ENCODE data around the gene CCT5. TPM values are rescaled to one million over a fixed set of nuclear protein-coding genes. Genes with fewer than 3 reads are reported as not detected.
"Not testable (repeated sequence)": the region's sequence is repeated elsewhere in the genome, so short reads cannot be mapped to it uniquely, and the experiment has no call there.

CCT5 gene
- polyA plus RNA-seq, 1 donor (not counting 4 experiments of a cell fraction or from before 2014, with no cell fraction given), result 558 TPM

GRCh38 chr5:10279925-10280720 lies 30.0 kb downstream of the CCT5 start:
- H3K4me3 ChIP-seq (ENCODE audit: control insufficient read depth in 2 of 3, extremely low read depth in 1 of 3, insufficient read depth in 2 of 3, low read depth in 1 of 3, low read length in 3 of 3), result no peak overlapping the region
- FAIRE-seq (no peak), DNase-seq (ENCODE audit: low read depth, low spot score) (no peak)
- H3K9me1 ChIP-seq (ENCODE audit: control insufficient read depth, extremely low read depth, insufficient read depth, low read length), result no peaks in the 10 kb centered on the region
- H3K4me1 ChIP-seq (ENCODE audit: control insufficient read depth, extremely low read depth, insufficient read depth, low read length), result no peaks in the 10 kb centered on the region
- no peaks in the 10 kb centered on the region for H3K79me2 ChIP-seq (ENCODE audit: control insufficient read depth, insufficient read depth, low read length)
- H3K9ac ChIP-seq (ENCODE audit: control insufficient read depth, extremely low read depth, insufficient read depth, low read length), result no peak overlapping the region
- H3K36me3 ChIP-seq (ENCODE audit: control insufficient read depth in 2 of 2, extremely low read depth in 1 of 2, insufficient read depth in 2 of 2, low read length in 2 of 2), result no peaks in the 10 kb centered on the region
- H2AFZ ChIP-seq (ENCODE audit: control insufficient read depth, low read length), result no peak overlapping the region
- H3K4me2 ChIP-seq (ENCODE audit: control insufficient read depth, extremely low read depth, insufficient read depth, low read depth, low read length), result no peak overlapping the region
- no peaks in the 10 kb centered on the region for H4K20me1 ChIP-seq (ENCODE audit: control insufficient read depth, extremely low read depth, insufficient read depth, low read length)
- TF ChIP-seq EZH2 (IDR thresholded peaks at IDR 0.05; ENCODE audit: low read length) (no peak), CTCF (optimal IDR thresholded peaks at IDR 0.05 in 1 of 3, IDR thresholded peaks at IDR 0.05 in 1 of 3, conservative IDR thresholded peaks at IDR 0.05 in 1 of 3; ENCODE audit: extremely low read depth in 1 of 3, insufficient read depth in 2 of 3, low read length in 3 of 3) (no peak)
- no peaks in the 10 kb centered on the region for H3K27me3 ChIP-seq (ENCODE audit: control insufficient read depth, extremely low read depth, insufficient read depth, low read length)
- no peaks in the 10 kb centered on the region for H3K9me3 ChIP-seq (ENCODE audit: control insufficient read depth, low read depth, low read length)
- H3K27ac ChIP-seq (ENCODE audit: control insufficient read depth, insufficient read depth, low read length), result no peak overlapping the region
- dilution Hi-C loops (cut with MboI; ENCODE audit: extremely low pct_ligation_motif_present, low sequenced_read_pairs), result no loop called here

GRCh38 chr5:10283927-10284635 lies 34.0 kb downstream of the CCT5 start:
- H2AFZ ChIP-seq (ENCODE audit: control insufficient read depth, low read length), result peak overlapping the region; percentile 42
- H3K79me2 ChIP-seq (ENCODE audit: control insufficient read depth, insufficient read depth, low read length), result no peaks in the 10 kb centered on the region
- H4K20me1 ChIP-seq (ENCODE audit: control insufficient read depth, extremely low read depth, insufficient read depth, low read length), result no peaks in the 10 kb centered on the region
- TF ChIP-seq EZH2 (IDR thresholded peaks at IDR 0.05; ENCODE audit: low read length), result no peak
- peak; percentile 86 to 93 (median 92) for TF ChIP-seq CTCF (optimal IDR thresholded peaks at IDR 0.05 in 1 of 3, IDR thresholded peaks at IDR 0.05 in 1 of 3, conservative IDR thresholded peaks at IDR 0.05 in 1 of 3; ENCODE audit: extremely low read depth in 1 of 3, insufficient read depth in 2 of 3, low read length in 3 of 3)
- H3K27me3 ChIP-seq (ENCODE audit: control insufficient read depth, extremely low read depth, insufficient read depth, low read length), result no peaks in the 10 kb centered on the region
- no peaks in the 10 kb centered on the region for H3K9me1 ChIP-seq (ENCODE audit: control insufficient read depth, extremely low read depth, insufficient read depth, low read length)
- H3K4me2 ChIP-seq (ENCODE audit: control insufficient read depth, extremely low read depth, insufficient read depth, low read depth, low read length), result no peak overlapping the region
- no peaks in the 10 kb centered on the region for H3K9me3 ChIP-seq (ENCODE audit: control insufficient read depth, low read depth, low read length)
- H3K4me1 ChIP-seq (ENCODE audit: control insufficient read depth, extremely low read depth, insufficient read depth, low read length), result peaks cover 8% of the 10 kb centered on the region
- no peak for FAIRE-seq
- H3K36me3 ChIP-seq (ENCODE audit: control insufficient read depth in 2 of 2, extremely low read depth in 1 of 2, insufficient read depth in 2 of 2, low read length in 2 of 2), result no peaks in the 10 kb centered on the region
- no peak overlapping the region for H3K4me3 ChIP-seq (ENCODE audit: control insufficient read depth in 2 of 3, extremely low read depth in 1 of 3, insufficient read depth in 2 of 3, low read depth in 1 of 3, low read length in 3 of 3)
- no peak overlapping the region for H3K27ac ChIP-seq (ENCODE audit: control insufficient read depth, insufficient read depth, low read length)
- dilution Hi-C loops (cut with MboI; ENCODE audit: extremely low pct_ligation_motif_present, low sequenced_read_pairs), result no loop called here
- DNase-seq (ENCODE audit: low read depth, low spot score), result no peak
- H3K9ac ChIP-seq (ENCODE audit: control insufficient read depth, extremely low read depth, insufficient read depth, low read length), result no peak overlapping the region

GRCh38 chr5:10285362-10285761 lies 35.3 kb downstream of the CCT5 start:
- H3K27me3 ChIP-seq (ENCODE audit: control insufficient read depth, extremely low read depth, insufficient read depth, low read length); H3K4me1 ChIP-seq (ENCODE audit: control insufficient read depth, extremely low read depth, insufficient read depth, low read length); H3K9me3 ChIP-seq (ENCODE audit: control insufficient read depth, low read depth, low read length); H3K4me2 ChIP-seq (ENCODE audit: control insufficient read depth, extremely low read depth, insufficient read depth, low read depth, low read length); H3K4me3 ChIP-seq (ENCODE audit: control insufficient read depth in 2 of 3, extremely low read depth in 1 of 3, insufficient read depth in 2 of 3, low read depth in 1 of 3, low read length in 3 of 3); H3K27ac ChIP-seq (ENCODE audit: control insufficient read depth, insufficient read depth, low read length); FAIRE-seq; H3K36me3 ChIP-seq (ENCODE audit: control insufficient read depth in 2 of 2, extremely low read depth in 1 of 2, insufficient read depth in 2 of 2, low read length in 2 of 2); H3K9ac ChIP-seq (ENCODE audit: control insufficient read depth, extremely low read depth, insufficient read depth, low read length); DNase-seq (ENCODE audit: low read depth, low spot score); dilution Hi-C loops (cut with MboI; ENCODE audit: extremely low pct_ligation_motif_present, low sequenced_read_pairs); H3K9me1 ChIP-seq (ENCODE audit: control insufficient read depth, extremely low read depth, insufficient read depth, low read length); H4K20me1 ChIP-seq (ENCODE audit: control insufficient read depth, extremely low read depth, insufficient read depth, low read length); H3K79me2 ChIP-seq (ENCODE audit: control insufficient read depth, insufficient read depth, low read length); H2AFZ ChIP-seq (ENCODE audit: control insufficient read depth, low read length): not testable (repeated sequence)

All from keratinocyte (primary cell).